Measurements from ENCODE around the gene GP9.
A peak's percentile ranks its signal among the peaks of the same experiment; 100 is the strongest.
"Not testable (repeated sequence)": the region's sequence is repeated elsewhere in the genome, so short reads cannot be mapped to it uniquely, and the experiment has no call there.

GP9 gene

DNA sequence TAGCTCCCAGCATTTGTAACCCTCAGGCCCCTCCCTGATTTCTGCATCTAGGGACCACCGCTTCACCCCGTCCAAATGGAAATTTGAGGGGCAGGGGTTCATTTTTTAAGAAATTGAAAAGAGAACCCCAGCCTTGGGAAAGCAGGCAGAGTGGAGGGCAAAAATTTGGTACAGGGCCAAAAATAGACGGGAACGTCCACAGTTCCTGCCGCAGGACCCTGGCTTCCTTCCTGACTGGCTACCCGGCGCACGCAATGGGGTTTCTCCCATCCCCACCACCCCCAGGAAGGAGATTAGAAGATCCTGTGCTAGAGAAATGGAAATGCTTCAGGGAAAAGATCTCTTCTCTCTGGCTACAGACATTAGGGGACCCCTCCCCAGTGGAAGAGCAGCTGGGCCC lies 20.9 kb downstream of the GP9 start:
- FAIRE-seq: no peak

DNA sequence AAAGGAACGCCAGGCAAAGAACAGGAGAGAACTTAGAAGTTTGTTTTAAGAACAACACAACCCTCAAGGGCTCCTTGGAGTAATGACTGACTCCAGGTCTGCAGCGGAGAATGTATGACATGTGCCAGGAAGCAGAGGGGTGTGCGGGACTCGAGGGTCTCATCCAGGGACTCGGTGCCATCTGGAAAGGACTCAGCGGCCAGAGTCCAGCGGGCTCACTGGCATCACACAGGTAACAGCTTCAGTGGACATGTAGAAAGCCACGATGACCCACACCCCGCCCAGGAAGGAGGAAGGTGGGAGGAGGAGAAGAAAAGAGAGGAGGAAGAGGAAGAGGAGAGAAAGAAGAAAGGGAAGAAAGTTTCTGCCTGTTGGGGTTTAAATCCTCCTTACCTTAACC lies 21.4 kb downstream of the GP9 start:
- FAIRE-seq: no peak

- no peak for FAIRE-seq
Measured at GRCh38 chr3:129084501-129084900, 23.9 kb downstream of the GP9 start.

DNA sequence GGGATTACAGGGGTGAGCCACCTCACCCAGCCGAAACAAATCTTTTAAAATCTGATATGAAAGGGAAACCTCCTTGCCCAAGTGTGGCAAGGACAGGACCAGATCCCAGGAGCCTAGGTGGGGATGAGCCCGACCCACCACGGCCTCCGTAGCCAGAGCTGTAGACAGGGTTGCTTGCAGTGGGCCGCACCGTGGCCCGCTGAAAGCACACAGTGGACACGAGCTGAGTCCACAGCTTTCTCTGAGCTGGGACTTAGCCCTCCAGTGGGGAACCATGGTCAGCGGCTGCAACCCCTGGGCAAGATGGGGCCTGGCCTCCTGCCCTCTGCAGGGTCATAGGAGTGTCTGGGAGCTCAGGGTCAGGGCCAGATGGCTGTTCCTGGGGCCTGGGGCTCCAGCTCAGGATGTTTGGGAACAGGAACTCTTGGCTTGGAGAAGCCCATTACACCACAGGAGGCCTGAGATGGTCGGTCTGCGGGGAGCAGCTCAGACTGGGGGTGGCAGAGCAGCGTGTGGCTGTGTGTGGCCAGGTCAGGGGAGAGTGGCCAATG lies 24.7 kb downstream of the GP9 start:
- no peak for FAIRE-seq

- FAIRE-seq: no peak
Measured at GRCh38 chr3:129085818-129086217, 25.2 kb downstream of the GP9 start.

- peak; percentile 63 for FAIRE-seq
Measured at GRCh38 chr3:129087138-129087702, 26.6 kb downstream of the GP9 start.

DNA sequence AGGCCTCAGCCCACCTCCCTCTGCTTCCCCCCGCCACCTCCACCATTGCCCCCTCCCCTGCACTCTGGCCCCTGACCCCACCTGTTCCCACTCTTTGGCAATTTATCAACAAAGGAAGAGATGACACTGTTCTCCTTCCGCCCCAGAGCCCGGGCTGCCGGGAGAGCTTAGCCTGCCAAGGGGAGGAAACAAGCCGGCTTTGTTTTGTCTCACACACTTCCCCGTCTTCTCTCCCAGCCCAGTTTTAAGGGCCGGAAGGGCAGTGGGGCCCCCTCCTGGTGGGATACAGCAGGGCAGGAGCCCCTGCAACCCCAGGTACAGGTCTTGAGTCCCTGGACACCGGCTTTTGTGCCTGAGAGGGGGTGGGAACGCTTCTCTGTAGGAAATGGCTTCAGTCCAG lies 27.3 kb downstream of the GP9 start:
- peak; percentile 79 for FAIRE-seq

DNA sequence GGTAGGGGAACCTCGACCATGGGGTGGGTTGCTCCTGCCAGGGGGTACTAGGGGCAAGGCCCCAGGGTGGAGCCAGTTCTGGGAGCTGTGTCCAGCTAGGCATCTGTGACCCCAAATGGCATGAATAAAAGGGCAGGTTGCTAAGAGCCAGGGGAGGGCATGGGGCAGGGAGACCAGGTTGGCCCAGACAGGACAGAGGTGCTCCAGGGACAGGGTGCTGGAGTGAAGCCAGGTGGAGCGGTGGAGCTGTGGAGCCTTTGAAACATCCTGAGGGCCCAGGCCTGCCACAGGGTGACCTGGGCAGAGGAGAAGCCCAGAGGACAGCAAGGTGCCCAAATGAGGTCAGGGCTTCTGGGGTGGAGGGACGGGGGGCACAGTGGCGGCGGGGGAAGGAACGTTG lies 27.7 kb downstream of the GP9 start:
- FAIRE-seq: not testable (repeated sequence)

GRCh38 chr3:129095285-129095684 lies 34.7 kb downstream of the GP9 start:
- FAIRE-seq: no peak

- no peak for FAIRE-seq
Measured at GRCh38 chr3:129100274-129100673, 39.7 kb downstream of the GP9 start.

GRCh38 chr3:129101370-129102138 lies 41.0 kb downstream of the GP9 start:
- FAIRE-seq: no peak

DNA sequence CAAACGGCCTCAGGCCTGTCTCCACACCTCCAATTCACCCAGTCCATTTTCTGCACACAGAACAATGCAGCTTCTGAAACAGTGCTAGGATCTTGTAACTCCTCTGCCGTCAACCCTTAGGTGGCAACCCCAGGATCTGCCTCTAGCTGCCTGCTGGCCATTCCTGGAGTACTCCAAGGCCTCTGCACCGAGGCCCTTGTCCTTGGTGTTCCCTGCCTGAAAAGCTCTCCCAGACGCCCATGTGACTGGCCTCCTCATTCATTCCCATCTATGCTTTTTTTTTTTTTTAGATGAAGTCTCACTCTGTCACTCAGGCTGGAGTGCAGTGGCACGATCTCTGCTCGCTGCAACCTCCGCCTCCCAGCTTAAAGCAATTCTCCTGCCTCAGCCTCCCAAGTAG lies 42.7 kb downstream of the GP9 start:
- FAIRE-seq: no peak

GRCh38 chr3:129104051-129104450 lies 43.5 kb downstream of the GP9 start:
- no peak for FAIRE-seq

DNA sequence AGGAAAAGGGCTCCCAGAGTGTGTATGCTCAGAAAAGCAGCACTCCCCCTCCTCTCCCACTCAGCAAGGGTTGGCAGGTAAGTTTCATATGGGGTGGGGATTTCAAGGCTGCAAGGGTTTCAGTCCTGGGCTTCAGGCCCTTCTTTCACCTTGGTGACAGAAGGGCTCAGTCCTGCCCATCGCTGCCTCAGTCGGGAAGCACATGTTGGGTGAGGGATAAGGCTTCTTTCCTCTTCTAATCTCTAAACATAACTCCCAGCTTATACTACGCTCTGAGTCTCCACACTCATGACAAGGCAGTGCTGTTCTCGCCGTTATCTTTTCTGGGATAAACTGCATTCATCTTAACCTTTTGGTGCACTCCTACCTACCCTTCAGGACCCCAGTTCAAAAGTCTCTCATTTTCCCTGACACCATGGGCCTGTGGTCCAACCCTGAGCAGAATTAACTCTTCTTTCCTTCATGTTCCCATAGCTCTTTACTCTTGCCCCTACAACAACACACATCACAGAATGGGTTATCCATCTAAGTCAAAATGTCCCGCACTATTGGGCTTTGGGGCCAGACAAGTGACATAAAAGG lies 44.0 kb downstream of the GP9 start:
- FAIRE-seq: no peak

DNA sequence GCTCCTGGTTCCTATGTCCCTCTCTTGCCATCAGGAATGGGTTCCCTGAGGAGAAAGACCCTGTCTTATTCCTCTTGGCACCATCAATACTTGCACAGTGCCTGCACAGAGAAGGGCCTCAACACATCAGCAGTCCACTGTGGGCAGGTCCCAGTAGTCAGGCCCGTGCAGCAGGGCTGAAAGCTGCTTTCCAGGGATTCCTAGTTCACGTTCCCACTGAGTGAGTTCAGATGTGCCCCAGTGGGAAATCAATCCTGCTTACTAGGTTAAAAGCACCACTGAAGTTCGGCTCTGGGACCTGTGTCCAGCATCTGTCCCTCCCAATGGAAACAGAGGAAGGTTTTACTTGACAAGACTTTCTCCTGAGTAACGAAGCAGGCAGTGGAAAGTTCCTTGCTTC lies 45.3 kb downstream of the GP9 start:
- FAIRE-seq: no peak

DNA sequence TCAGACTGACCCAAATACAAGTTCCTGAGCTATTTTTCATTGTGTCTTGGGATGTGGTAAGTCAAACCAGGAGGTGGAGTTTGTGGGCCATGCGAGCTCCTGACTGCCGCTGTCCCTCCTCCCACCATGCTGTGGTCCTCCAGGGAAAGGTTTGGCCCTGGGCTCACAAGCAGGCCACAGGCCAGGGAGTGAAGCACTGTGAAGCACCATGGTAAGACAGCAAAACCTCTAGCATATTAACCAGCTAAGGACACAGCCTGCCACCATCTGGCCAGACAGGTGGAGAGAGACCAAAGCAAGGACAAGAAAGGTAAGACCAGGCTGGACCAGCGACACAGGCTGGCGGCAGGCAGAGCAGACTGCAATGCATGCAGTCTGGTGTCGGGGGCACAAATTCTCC lies 45.7 kb downstream of the GP9 start:
- FAIRE-seq: peak; percentile 39

- no peak for FAIRE-seq
Measured at GRCh38 chr3:129106866-129107565, 46.4 kb downstream of the GP9 start.

DNA sequence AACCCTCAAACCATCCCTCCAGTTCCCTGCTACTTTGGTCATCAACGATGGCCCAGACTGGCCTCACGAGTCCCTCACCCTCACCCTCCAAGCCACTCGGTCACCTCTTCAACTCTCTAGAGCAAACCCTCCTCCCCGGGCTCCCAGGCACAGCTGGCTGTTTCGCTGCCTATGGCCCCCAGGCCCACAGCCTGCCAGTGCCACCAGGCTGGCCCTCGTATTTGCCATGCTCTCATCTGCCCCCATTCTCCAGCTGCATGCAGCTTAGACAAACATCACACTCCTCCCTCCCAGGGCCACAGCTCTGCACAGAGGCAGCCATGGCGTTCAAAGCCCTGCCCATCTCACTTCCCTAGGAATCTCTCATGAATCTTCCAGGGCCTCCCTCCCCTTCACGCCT lies 47.2 kb downstream of the GP9 start:
- FAIRE-seq: no peak

- not testable (repeated sequence) for FAIRE-seq
Measured at GRCh38 chr3:129111076-129111780, 50.6 kb downstream of the GP9 start.
